Fibroblast of mammary gland (primary cell): ENCODE data around the gene LRMDA.

Experiments used
- DNase-seq: peaks from one replicate; pipeline ENCODE4 v3.0.0-alpha.2; 2010; ENCODE audit warnings: low read depth
- H3K4me3 ChIP-seq: 2 replicates; pipeline ENCODE4 v1.5.1; 2011; ENCODE audit warnings: low read depth, mild to moderate bottlenecking, low read length, moderate library complexity; ENCODE audit not compliant: control insufficient read depth
- TF ChIP-seq, protein P1 (sequence below): conservative IDR thresholded peaks from 2 replicates; pipeline ENCODE4 v1.5.1; 2011; ENCODE audit warnings: low read depth, low read length, inconsistent platforms; ENCODE audit not compliant: control insufficient read depth, insufficient read depth

LRMDA gene

DNA sequence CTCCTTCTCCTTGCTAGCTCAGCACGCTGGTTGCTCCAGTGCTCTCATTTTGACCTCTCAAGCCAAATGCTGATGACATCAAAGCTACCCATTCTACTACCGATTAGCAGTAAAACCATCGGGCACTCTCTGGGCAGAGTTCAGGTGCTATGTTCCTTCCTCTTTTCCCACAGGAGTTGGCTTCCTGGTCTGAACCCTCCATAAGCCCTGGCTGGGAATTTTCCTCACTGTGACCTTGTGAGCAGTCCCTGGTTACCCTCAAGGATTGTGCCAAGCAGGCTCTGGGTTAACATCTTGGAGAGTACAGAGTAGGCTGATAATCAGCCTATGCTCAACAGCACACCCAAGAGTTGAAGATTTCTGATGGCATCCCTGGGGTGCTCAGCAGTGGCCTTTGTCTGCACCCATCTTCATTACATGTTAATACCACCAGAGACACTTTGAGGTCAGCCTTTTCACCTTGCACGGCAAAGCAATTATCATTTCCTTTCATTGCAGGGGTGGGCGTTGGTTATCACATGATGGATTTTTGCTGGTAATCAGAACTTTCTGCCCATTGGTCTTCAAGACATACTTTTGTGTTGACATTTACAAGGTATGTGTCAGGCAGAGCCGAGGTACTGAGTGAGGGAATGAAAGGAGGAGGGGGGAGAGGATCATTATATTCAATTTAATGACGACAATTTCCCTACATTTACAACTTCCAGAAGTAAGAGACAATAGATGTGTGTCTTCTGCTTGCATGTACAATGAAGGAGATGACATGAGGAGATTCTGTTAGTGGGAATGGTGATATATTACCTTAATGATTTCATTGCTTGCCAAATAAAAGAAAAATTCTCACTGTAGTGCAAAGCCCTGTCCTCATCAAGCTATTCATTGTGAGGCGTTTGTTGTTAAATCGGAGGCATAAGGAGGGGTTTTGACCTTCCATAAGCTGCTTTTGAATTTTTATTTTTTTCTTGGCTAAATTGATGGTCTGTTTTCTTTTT lies 452.0 kb downstream of the LRMDA start:
- TF ChIP-seq, protein P1, sequence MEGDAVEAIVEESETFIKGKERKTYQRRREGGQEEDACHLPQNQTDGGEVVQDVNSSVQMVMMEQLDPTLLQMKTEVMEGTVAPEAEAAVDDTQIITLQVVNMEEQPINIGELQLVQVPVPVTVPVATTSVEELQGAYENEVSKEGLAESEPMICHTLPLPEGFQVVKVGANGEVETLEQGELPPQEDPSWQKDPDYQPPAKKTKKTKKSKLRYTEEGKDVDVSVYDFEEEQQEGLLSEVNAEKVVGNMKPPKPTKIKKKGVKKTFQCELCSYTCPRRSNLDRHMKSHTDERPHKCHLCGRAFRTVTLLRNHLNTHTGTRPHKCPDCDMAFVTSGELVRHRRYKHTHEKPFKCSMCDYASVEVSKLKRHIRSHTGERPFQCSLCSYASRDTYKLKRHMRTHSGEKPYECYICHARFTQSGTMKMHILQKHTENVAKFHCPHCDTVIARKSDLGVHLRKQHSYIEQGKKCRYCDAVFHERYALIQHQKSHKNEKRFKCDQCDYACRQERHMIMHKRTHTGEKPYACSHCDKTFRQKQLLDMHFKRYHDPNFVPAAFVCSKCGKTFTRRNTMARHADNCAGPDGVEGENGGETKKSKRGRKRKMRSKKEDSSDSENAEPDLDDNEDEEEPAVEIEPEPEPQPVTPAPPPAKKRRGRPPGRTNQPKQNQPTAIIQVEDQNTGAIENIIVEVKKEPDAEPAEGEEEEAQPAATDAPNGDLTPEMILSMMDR = no peak

DNA sequence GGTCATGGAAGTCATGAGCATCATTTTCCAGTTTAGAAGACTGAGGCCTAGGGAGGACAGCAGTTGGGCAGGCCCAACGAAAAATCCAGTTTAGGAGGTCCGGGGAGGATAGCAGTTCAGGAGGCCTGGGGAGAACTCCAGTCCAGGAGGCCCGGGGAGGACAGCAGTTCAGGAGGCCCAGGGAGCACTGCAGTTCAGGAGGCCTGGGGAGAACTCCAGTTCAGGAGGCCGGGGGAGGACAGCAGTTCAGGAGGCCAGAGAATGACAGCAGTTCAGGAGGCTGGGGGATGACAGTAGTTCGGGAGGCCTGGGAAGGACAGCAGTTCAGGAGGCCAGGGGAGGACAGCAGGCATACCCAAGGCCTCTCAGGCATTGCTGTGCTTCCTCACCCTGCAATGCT lies 453.4 kb downstream of the LRMDA start:
- DNase-seq = no peak
- H3K4me3 ChIP-seq = no peak overlapping the region
- TF ChIP-seq, protein P1 = no peak

More for the DNA sequence above, 452.0 kb downstream of the LRMDA start:
- no peak overlapping the region for H3K4me3 ChIP-seq
- no peak for DNase-seq

DNA sequence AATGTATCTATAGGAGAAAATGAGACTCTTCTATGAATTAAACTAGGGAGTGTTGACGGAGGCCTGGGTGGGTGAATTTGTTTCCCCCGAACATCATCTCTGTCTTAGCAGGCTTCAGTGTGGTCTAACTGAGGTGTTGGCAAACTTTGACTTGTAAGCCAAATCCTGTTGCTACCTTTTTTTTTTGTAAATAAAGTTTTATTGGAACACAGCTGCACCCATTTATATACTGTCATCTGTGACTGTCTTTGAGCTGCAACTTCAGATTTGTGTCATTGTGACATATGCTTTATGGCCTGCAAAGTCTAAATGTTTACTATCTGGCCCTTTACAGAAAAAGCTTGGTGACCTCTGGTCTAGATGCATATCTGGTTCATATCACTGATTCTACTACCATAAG lies 455.9 kb downstream of the LRMDA start:
- H3K4me3 ChIP-seq = no peak overlapping the region

DNA sequence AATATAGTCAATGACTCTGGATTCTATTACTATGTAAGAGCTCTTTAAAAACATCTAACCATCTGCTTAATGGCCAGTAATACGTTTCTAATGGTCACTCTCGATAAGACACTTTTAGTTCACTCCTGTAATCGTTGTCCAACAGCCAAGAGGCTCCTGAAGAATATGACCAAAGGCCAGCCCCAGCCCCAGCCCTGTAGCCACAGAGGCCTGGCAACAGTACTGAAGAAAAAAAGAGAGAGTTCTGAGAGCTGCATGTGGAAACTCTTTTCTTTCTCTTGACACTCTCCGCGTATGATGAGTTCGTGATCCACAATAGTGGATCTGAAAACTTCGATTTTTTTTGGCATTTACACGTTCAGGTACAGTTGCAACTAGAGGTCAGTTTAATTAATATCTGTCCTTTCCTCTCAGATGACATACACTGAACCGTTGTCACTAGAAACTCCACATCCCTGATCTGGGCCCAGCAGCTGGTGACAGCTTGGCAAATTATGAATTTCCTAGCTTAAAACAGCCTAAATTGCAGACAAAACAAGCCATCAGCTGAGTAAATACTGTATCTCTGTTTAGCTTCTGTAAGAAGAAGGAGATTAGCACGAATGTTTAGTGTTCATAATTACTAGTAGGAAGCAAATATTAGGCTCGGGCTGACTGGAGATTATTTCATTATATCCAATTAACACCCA lies 456.7 kb downstream of the LRMDA start:
- TF ChIP-seq, protein P1 = no peak
- no peak overlapping the region for H3K4me3 ChIP-seq
- no peak for DNase-seq

More for the DNA sequence above, 455.9 kb downstream of the LRMDA start:
- TF ChIP-seq, protein P1 = no peak
- DNase-seq = no peak

DNA sequence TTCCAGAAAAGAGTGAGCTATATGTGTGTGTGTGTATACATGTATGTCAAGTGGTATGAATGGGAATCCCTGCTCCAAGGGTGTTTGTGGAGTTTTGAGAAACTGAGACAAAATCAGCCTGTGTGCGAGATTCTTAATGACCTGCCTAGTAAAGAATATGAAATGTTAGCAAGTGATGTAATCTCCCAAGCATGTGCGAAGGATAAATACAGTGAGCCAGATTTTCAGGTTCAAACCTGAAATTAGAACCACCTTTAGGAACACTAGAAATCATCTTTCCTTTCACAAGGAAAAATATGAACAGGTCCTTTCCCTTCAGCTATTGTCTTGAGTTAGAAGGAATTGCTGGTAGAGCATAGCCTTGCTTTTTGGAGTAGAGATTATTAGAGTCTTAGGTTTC lies 457.6 kb downstream of the LRMDA start:
- TF ChIP-seq, protein P1 = no peak
- no peak for DNase-seq
- no peak overlapping the region for H3K4me3 ChIP-seq

DNA sequence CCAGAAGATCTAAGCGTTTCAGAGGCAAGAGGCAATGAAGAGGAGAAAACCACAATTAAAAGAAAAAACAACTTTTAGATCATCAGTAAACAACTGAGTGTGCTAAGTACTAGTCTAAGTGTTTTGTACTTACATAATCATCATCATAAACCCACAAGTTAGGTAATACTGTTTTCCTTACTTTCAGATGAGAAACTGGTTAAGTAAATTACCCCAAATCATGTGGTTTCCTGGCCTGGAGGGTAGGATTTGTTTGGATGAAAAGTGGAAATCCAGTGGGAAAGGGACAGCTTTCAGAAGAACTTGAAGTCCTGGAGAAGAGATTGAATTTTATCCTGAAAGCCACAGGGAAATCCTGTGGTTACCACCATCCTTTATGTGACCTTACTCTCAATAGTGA lies 463.3 kb downstream of the LRMDA start:
- H3K4me3 ChIP-seq = no peak overlapping the region
- no peak for DNase-seq
- TF ChIP-seq, protein P1 = no peak
